GM12875 (cell line): ENCODE measurements around the gene FZD10.

Source experiments
- H3K4me3 ChIP-seq: one replicate; pipeline ENCODE4 v1.5.1; 2011; ENCODE audit warnings: low read depth, low read length, control low read depth
- TF ChIP-seq, protein P1 (sequence below): IDR thresholded peaks from 2 replicates; pipeline ENCODE4 v1.5.1; 2011; ENCODE audit warnings: low read depth, mild to moderate bottlenecking, control low read depth, inconsistent platforms, low read length, moderate library complexity, borderline replicate concordance; ENCODE audit not compliant: insufficient read depth

Gene FZD10

DNA sequence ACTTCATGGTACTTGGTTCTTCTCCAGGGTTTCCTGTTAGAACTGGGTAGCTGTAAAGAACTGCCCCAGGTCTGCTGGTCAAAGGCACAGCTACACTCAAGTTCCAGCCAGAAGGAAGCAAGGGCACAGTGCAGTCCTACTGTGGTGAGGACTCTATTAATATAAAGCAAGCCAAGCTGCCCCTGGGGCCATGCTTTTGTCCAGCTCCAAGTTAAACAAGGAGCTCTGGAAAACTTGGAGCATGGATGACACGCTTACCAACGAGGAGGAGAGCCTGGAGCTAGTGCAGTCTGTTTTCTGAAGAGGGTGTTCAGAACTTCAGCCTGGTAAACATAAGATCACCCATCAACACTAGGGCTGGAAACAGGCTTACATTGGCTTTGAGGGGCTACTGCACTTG, 4.0 kb downstream of the FZD10 start:
- TF ChIP-seq, protein P1, sequence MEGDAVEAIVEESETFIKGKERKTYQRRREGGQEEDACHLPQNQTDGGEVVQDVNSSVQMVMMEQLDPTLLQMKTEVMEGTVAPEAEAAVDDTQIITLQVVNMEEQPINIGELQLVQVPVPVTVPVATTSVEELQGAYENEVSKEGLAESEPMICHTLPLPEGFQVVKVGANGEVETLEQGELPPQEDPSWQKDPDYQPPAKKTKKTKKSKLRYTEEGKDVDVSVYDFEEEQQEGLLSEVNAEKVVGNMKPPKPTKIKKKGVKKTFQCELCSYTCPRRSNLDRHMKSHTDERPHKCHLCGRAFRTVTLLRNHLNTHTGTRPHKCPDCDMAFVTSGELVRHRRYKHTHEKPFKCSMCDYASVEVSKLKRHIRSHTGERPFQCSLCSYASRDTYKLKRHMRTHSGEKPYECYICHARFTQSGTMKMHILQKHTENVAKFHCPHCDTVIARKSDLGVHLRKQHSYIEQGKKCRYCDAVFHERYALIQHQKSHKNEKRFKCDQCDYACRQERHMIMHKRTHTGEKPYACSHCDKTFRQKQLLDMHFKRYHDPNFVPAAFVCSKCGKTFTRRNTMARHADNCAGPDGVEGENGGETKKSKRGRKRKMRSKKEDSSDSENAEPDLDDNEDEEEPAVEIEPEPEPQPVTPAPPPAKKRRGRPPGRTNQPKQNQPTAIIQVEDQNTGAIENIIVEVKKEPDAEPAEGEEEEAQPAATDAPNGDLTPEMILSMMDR = no peak
- H3K4me3 ChIP-seq = no peak overlapping the region

DNA sequence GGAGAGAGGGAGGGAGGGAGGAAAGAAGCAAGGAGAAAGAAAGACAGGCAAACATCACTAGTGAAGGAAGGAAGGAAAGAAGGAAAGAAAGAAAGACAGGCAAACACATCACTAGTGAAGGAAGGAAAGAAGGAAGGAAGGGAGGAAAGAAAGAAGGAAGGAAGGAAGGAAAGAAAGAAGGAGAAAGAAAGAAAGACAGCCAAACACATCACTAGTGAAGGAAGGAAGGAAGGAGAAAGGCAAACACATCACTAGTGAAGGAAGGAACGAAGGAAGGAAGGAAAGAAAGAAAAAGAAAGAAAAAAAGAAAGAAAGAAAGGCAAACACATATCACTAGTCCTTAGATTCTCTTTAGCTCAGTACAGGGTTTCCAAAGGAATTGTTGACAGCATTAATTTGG, 5.3 kb downstream of the FZD10 start:
- H3K4me3 ChIP-seq = no peak overlapping the region
- TF ChIP-seq, protein P1 = no peak

DNA sequence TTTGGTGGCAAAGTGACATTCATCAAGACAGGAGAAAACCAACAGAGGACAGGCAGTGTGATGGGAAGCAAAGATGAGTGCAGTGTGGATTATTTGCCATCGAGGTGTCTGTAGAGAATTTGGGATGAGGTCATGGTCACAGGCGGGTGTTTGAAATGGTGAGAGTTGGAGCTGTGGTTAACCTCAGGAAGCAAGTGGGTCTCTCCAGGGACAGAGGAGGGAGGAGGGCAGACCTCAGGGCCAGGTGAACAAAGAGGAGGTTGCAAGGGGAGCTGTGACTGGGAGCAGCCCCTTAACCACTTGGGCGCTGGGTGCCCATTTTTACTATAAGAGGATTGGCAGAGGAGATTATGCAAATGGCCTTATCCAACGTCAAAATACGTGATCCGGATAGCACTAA, 7.0 kb downstream of the FZD10 start:
- no peak overlapping the region for H3K4me3 ChIP-seq
- TF ChIP-seq, protein P1 = no peak

DNA sequence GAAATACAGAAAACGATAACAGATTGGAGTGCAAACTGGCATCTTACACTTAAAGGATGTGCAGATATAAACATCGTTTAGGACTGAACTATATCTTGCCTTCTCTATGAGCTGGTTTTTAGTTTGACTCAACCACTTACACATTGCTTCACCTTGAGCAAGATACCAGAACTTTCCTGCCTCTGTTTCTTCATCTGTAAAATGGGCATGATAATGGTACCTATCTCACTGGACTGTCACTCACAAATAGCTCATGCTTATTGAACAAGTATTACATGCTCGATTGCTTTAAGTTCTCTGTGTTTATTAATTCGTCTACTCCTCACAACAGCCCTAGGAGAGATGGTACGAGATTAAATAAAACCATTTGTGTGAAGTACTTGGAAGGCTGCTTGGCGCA, 7.7 kb downstream of the FZD10 start:
- no peak overlapping the region for H3K4me3 ChIP-seq
- TF ChIP-seq, protein P1 = no peak

DNA sequence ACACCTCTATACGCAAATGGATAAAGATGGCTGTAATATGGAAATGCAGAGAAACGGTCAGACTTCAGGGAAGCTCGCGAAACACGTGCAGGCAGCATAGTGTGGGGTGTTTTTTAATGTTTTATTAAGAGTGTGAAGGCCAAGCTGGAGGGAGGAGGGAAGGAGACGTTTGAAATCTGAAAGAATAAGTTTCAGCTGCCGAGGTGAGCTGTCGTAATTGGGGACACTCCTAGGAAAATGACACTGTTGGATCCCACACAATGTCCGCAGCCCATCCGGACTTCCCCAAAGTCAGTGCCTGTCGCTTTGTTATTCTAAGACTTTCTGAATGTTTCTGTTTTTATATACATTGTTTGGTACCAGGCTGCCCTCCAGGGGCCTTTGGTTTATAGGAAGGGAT, 8.3 kb downstream of the FZD10 start:
- H3K4me3 ChIP-seq = no peak overlapping the region
- TF ChIP-seq, protein P1 = no peak

DNA sequence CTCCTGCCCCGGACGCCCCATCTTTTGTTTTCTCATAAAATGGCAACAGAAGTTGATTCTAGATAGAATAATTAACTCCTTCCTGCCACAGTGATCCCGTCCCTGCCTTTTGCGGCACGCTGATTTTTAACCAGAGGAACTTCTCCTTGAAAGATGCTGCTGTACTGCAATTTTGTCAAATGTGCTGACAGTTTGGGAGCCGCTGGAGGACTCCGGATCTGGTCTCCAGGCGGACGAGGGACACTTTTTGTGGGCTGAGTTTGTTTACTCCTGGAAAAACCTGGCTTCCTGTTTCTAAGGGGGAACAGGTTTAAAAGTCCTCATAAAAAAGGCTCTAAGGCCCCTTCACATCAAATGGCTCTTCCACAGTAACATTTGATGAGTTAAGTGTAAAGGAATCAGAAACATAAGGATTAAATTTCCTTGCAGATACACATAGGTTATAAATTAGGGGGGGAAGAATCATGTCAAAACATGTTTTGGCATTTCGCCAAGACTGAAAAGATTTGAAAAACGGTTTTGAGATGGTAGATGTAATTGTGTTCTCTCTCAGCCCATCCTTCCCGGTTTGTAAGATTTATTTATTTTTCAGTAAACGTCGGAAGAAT, 15.5 kb downstream of the FZD10 start:
- TF ChIP-seq, protein P1 = no peak
- no peak overlapping the region for H3K4me3 ChIP-seq

DNA sequence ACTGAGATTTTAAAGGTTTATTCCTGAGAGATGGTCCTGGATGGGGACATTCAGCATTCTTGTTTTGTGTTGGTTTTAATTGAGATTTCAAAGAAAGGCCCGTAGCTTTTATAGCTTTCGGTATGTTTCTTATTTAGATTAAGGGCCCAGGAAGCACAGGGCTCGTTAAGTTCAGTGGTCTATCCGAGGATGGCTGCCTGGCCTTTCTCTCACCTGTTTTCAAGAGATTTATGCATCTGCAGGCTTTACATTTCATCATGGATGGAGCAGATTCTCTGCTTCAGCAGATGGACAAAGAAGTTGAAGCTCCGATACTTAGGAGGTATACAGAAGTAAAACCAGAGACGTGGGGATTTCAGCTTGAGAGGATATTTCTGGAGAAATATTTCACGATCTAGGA, 16.0 kb downstream of the FZD10 start:
- TF ChIP-seq, protein P1 = no peak
- no peak overlapping the region for H3K4me3 ChIP-seq
